Pons (tissue), 1 donor: Measurements from ENCODE around the gene MAN1A1.
"Not testable (repeated sequence)": the region's sequence is repeated elsewhere in the genome, so short reads cannot be mapped to it uniquely, and the experiment has no call there.

Experiments used
- DNase-seq: peaks from one replicate; pipeline ENCODE4 v3.0.0-alpha.2; 2016; ENCODE audit warnings: low spot score

MAN1A1 gene

DNA sequence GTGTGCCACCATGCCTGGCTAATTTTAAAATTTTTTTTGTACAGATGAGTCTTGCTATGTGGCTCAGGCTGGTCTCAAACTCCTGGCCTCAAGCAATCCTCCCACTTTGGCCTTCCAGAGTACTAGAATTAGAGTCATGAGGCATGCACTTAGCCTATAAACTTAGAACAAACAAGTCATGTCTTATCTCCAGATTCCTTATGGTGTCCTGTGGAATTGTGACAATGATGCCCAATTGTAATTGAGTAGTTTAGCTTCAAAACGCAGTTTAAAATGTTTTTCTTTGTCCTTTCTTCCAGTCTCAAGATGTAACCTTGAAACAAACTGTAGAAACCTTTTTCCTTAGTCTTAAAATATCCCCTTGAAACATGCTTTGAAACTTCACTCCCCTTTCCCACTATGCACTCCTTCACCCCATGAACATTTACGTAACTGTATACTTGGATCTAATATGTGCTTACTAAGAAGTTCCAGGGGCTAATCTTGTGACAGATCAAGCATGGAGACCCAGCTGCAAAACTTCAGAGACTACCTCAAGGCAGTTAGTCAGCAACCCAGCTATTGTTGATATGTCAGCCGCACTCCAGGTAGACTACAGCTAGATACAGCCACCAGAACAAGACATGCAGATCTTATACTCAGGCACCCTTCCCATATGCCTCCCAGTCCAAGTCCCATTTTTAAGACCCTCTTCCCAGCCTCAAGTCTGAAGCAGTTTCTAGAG lies 46.2 kb downstream of the MAN1A1 start:
- DNase-seq: no peak

DNA sequence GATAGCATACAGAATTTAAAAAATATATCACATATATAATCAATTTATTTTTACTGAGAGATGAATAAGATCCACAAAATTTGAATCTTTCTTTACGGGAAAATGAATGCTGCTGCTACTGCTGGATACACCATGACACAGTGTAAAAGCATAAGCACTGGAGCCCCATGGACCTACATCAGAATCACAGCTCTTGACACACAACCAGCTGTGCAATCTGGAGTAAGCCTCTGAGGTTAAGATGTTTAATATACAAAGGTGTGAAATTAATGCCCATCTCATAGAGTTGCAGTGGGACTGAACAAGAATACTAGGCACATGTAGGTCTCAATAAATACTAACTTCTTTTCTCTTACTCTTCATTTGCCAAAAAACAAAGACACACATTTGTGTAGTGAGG lies 48.1 kb downstream of the MAN1A1 start:
- DNase-seq: no peak

DNA sequence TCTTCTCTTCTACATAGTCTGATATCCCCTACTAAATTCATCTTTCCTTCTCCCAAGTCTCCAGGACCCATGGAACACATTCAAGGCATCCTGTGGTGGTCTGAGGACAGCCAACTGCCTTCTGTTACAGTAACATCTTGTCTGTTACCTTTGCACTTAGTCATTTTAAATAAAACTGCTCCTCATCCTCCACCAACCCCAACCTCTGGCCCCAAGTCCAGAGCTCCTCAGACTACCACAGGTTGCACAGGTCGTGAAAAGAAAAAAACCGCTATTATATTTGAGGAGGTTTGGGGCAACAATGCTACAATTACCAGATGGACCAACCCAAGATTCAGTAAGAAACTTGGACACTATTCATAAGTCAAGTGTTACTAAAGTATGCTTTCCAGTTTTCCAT lies 49.9 kb downstream of the MAN1A1 start:
- DNase-seq: no peak

DNA sequence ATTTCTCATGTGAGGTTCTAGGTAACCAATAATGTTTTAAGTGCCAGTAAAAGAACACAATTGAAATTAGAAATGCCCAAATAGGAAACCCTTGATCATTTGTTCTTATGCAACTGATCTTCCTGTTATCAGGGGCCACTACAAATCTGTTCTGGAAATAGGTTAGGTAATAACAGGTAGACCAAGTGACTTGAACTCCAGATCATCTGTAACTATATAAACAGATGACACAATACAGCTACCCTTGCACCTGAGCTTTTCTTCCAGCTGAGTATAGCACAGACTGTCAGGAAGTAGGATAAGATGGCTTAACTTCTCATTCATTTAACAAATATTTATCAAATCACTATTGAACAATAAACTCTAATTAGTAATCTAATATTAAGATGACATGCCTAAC lies 52.5 kb downstream of the MAN1A1 start:
- no peak for DNase-seq

DNA sequence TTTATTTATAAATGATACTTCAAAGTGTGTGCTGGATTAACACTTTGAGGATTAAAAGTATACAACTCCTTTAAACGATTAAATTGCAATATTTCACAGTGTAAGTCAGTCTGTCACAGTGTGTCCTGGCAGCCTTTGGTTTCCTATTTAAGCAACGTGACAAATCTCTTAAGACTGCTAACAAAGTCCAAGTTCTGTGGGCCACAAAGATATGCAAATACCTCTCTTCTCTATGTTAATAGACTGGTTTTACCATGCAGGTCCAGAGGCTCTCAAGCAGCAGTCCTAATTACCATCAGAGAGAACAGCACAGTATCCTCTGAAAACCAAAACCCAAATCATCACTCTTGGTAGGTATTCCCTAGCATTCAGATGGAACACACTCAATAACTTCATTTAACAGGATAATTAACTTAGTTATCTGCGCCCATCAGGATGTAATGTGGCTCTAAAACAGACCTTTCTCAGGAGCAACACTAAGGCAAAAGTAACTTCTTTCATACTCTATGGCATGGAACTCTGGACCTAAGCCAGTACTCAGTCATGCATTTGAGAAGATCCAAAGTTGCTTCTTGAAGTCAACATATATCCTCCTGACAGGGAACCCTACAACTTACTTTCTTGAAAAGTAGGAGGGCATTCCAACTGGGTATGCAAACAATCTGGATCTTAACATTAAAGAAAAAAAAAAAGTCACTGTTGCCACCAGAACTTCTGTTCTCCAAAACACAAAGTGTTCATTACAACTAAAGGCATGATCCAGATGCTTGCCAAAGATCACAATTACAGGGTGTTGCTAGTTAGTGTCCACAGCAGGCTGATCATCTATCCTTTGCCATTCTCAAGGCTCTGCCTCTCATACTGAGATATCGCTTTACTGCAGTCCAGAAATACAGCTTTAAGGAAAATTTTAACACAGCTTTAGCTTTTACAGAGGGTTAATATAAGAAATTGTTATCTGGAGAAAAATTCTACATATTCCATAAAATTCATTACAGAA lies 53.2 kb downstream of the MAN1A1 start:
- no peak for DNase-seq

DNA sequence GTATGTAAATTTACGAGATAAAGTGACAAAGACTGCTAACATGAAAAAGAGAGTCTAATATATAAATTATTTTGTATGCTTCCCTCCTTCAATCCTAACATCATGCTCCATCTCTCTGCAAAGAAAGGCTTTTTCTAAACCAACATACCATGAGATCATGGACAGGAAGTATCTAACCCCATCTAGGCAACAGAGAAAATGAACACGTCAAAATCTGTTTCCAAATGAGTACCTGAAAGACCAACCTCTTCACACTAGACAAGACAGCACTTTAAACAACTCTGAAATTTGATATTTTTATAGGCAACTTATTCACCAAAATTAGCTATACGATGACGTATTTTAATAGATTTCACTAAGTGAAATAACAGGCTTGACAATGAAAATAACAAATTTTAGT lies 54.6 kb downstream of the MAN1A1 start:
- DNase-seq: no peak

DNA sequence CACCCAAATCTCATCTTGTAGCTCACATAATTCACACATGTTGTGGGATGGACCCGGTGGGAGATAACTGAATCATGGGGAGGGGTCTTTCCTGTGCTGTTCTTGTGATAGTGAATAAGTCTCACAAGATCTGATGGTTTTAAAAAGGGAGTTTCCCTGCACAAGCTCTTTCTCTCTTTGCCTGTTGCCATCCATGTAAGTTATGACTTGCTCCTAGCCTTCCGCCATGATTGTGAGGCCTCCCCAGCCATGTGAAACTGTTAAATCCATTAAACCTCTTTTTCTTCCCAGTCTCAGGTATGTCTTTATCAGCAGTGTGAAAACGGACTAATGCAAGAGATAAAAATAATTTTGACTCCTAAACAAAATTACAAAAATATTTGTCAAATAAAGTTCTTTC lies 58.5 kb downstream of the MAN1A1 start:
- DNase-seq: not testable (repeated sequence)

DNA sequence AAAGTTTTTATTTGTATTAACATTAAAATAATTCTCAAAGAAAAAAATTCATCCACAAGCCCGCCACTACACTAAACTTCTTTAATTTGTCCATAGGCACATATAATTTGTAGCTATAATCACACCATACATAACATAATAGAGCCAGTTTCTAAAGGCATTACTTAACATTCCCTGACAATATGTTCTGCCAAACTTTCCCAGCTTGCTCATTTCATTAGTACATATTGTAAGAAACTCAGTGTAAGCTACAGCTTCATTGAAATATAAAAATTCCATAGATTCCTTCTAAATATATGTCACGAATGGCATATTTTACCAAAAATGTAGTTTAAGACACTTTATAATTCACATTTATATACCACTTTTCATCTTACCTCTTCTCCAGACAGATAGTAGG lies 59.3 kb downstream of the MAN1A1 start:
- no peak for DNase-seq

DNA sequence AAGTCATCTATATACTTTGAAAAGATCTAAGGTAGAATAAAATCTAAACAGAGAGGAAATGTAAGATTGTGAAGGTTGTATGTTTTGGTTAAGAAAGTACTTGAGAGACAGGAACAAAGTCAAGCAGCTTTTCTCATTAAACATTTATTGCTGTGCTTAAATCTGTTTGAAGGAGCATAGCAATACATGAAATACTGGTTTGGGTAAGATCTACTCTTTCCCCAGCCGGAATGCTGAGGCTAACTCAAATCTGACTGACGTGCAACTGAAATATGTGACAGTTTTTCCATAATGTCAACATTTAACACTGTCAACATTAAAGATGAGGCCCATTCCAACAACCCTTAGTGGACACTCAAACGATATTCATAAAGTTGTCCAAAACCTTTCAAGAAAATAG lies 59.9 kb downstream of the MAN1A1 start:
- DNase-seq: no peak

DNA sequence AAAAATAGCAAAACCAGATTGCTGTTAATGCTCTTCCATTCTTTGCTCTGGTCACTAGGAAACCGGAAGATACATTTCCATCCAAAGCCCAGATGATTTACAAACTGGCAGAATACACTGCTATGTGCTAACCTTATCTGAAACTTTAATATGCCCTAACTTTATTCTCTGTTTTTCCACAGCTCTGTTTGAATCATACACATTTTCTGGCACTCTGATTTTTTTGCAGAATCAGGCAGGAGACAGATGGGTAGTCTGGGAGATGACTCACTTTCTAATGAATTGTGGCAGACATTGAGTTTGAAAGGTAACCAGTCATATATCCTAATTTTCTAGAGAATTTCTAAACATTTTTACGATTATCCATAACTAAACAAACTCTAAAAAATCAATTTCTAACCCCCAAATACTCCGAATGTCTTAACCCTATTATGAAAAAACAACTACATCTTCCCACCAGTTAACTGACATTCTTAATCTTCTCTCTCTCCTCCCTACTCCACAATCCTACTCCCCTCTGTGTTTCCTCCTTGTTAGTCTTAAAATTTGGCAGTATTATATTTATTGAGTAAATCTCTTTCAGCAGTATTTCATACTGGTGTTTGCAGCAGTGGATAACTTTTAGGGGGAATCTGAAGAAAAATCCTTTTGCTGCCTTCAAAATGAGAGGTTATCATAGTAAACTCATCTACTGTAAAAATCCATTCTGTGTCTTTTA lies 63.5 kb downstream of the MAN1A1 start:
- DNase-seq: no peak

DNA sequence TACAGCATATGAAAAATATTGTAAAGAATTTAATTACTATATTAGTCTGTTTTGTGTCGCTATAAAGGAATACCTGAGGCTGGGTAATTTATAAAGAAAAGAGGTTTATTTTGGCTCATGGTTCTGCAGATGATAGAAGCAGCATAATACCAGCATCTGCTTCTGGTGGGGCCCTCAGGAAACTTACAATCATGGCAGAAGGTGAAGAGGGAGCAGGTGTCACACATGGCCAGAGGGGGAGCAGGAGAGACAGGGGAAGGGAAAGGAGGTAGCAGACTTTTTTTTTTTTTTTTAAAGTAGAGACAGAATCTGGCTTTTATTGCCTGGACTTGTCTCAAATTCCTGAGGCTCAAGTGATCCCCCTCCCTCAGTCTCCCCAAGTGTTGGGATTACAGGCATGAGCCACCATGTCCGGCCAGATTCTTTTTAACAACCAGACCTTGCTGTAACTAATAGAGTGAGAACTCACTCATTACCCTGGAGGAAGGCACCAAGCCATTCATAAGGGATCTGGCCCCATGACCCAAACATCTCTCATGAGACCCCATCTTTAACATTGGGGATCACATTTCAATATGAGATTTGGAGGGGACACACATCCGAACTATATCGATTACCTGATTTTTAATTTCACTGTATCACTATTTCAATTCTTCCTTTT lies 64.6 kb downstream of the MAN1A1 start:
- DNase-seq: no peak

DNA sequence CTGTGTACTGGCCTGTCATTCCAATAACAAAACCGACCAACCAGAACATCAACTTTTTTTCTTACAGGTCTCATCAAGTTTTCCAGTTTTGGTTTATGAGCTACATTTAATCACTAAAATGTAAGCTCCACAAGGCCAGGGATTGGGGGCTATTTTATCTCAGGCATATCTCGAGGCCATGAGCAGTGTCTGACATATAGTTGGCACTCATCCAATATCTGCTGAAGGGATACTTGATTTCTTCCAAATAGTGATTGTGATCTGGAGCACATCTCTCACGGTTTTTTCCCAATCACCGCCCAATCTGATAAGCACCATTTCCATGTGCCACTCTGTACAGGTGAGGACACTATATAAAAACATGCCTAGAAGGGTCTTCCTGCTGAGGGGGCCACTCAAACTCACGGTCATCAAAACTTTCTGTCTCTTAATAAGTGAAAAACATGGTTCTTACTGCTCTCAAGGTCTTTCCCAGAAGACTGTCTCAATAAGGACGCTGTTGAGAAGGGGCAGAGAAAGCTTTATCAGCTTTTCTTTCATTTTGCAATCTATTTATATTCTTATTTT lies 65.5 kb downstream of the MAN1A1 start:
- no peak for DNase-seq

DNA sequence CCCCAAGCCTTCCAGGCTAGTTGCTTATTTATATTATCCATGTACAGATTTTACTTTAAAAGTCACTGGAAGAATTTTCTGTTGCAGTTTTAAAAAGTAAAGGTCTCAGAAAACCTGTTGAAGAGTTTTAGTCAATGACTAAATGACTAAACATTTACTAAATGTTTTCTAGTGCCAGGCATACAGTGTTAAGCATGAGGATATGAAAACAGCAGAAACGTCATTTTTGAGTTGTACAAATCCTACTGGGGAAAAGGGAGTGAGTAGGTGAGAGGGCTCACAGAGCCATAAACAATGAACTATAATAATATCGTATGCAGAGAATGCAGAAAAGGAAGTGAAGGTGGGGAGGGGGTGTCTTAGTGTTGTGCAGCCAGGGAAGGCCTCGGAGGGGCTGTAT lies 66.3 kb downstream of the MAN1A1 start:
- DNase-seq: no peak

DNA sequence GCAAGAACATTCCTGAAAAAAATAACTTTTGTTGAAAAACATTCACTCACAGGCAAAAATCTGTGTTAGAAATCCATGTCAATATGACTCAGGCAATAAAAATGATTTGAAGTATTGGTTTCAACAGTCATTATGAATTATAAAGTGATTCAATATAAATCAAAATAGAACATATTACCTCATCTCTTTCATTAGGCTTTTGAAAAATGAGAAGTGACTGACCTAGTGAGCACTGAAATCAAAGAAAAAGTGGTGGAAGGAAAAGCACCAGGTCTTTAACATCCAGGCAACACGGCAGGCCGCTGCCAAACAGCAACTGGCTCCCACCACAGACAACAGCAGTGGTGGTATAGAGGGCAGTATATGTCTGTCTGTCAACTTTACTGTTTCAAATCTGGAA lies 68.9 kb downstream of the MAN1A1 start:
- DNase-seq: no peak

DNA sequence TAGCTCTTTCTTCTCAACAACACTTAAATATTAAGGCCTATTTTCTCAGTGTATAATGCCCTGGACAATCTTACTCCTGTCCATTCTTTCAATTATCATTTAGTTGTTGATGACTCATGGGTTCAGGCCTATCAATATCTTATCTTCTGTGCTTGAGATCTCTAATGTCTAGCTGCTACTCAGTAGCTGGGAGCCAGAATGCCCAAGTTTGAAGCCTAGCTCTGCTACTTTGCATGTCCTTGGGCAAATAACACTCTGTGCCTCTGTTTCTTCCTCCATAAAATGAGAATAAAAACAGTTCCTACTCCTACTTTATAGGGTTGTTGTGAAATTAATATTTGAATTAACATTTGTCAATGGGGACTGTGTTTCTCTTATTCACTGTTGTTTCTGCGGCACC lies 69.5 kb downstream of the MAN1A1 start:
- DNase-seq: no peak

DNA sequence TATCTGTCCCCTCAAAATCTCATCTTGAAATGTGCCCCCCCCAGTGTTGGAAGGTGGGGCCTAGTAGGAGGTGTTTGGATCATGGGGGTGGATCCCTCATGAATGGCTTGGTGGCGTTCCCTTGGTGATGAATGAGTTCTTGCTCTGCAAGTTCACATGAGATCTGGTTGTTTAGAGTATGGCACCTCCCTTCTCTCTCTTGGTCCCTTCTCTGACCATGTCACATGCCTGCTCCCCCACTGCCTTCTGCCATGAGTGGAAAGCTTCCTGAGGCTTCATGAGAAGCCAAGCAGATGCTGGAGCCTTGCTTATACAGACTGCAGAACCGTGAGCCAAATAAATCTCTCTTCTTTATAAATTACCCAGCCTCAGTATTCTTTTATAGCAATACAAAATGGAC lies 70.9 kb downstream of the MAN1A1 start:
- no peak for DNase-seq

DNA sequence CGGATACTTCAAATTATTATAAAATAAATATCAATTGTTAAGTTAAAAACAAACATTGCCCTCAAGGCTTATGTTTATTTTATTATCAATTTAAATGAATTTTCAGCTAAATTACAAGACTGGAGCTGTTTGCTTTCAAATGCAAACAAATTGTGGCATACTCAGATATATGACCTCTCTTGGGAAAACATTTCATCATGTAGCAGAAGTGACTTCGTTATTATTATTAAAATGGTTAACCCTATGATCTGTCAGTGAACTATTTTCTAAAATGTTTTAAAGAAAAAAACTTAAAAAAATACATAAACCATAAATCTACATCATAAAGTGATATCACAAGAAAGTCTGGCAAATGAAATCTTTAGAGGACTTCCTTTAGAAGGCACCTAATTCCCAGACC lies 72.5 kb downstream of the MAN1A1 start:
- DNase-seq: no peak

DNA sequence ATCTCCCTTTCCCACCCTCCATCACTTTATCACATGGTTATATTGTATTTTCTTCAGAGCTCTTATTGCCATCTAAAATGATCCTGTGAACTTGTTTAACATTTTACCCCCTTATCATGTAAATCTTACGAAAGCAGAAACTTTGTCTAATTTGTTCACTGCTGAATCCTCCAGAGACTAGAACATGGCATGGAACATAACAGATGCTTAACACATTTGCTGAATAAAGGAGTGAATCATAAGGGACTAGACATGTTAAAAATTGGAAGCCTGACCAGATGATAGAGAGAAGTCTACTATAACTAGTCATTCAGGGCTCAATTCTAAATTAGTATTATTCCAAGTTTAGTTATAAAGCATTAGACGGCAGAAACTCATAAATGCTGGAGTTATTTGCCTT lies 73.3 kb downstream of the MAN1A1 start:
- DNase-seq: no peak

DNA sequence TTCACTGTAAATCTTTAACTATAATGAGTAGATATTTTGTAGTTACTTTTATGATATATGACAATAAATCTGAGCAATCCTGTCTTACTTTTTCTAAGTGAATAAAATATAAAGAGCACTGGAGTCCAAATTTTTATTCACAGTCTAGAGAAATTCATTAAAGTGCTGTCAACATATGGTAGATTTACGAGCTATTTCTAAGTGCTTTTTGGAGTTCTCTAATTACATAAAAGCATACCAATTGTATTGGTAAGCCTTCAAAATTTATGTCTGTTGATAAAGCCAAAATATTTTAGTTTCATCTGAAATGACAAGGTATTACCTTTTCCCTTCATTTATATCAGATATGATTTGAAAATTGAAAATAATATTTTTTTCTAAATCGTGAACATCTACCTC lies 75.4 kb downstream of the MAN1A1 start:
- no peak for DNase-seq

DNA sequence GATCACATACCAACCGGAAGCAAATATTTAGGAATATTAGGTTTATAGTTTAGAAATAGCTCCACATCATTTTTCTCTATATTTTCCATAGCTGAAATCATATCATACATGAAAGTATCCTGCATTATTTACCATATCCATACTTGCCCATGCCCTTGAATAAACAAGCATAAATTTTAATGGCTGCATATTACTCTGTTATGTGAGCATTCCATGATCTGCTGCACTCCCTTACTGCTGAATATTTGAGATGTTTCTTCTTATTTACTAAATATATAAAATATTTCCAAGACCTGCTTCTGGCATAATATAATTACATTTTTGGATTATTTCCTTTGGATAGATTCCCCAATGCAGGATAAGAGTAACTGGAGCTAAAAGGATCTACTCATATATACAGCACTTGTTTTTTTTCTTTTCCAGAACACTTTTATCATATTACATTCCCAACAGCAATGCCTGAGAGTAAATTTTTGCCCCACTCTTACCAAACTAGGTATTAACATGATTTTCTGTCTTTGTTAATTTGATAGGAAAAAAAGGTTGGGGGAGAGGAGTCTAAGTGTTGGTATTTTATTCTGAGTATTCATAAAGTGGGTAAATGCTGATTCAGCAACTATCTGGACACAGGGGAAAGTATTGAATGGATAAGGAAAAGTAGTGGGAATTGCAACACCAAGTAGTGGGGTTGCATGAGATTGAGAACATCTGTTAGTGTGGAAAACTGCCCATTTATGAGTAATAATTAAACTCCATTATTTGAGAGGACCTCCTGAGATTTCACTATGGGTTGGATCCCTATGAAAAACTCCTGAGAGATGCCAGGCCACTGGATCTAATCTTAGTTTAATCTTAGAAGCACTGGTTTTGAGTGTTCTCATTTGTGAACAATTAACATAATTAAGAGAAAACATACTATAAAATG lies 76.0 kb downstream of the MAN1A1 start:
- DNase-seq: no peak

DNA sequence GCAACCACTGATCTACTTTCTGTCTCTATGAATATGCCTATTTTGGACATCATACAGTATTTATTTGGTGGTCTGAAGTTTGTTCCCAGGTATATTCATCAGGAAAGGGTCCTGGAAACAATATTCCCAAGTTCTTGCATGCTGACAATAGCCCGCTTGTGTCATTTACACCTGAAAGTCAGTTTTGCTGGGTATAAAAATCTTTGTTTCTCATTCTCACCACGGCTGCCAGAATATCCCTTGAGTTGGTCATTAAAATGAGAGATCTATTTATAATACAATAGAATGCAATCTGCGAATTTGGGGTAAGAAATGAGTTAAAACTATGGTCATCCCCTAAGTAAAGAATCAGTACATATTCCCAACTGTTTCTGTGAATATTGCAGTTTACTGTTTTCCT lies 79.0 kb downstream of the MAN1A1 start:
- DNase-seq: no peak
